OCI-LY7 (cell line): Measurements from ENCODE around the gene ZNF208. TPM values are rescaled to one million over a fixed set of nuclear protein-coding genes. Genes with fewer than 3 reads are reported as not detected.
A peak's percentile ranks its signal among the peaks of the same experiment; 100 is the strongest.

Experiments
- BruUV-seq: library from RNA; stranded (reverse); fragments of 400-500 nt; replicated peaks from 2 replicates; lab custom pipeline; 2021; lab: Mats Ljungman, UMichigan
- CTCF ChIA-PET: fragments of 300-600 bp; sonication (Branson Sonifier 250); formaldehyde crosslinking; loops from one replicate; lab custom pipeline; 2022; ENCODE audit warnings: antibody characterized with exemption; ENCODE audit not compliant: unreplicated experiment; lab: Charles Lee
- POLR2A ChIA-PET: fragments of 300-600 bp; sonication (Branson Sonifier 250); formaldehyde crosslinking; loops from one replicate; lab custom pipeline; 2022; ENCODE audit warnings: antibody characterized with exemption; lab: Charles Lee
- DNase-seq: peaks from one replicate; pipeline ENCODE4 v3.0.0-alpha.2; 2015; ENCODE audit warnings: low spot score
- H2AFZ ChIP-seq: fragments of 200-600 bp; sonication (generic), shearing (Covaris generic); 2 replicates; pipeline ENCODE4 v1.6.1; 2014; ENCODE audit warnings: mild to moderate bottlenecking, antibody characterized with exemption, low read length, moderate library complexity
- H3K27ac ChIP-seq: fragments of 200-600 bp; sonication (generic); 2 replicates; pipeline ENCODE4 v1.5.1; 2014; ENCODE audit warnings: mixed run types, low read depth, mild to moderate bottlenecking, moderate library complexity, low read length, inconsistent platforms; ENCODE audit not compliant: poor library complexity, severe bottlenecking
- H3K36me3 ChIP-seq: fragments of 200-600 bp; sonication (generic); 2 replicates; pipeline ENCODE4 v1.6.1; 2014; ENCODE audit warnings: mild to moderate bottlenecking, antibody characterized with exemption, low read length, moderate library complexity, mixed read lengths; ENCODE audit not compliant: insufficient read depth
- H3K4me1 ChIP-seq: fragments of 200-600 bp; sonication (generic); 2 replicates; pipeline ENCODE4 v1.5.1; 2014; ENCODE audit warnings: mild to moderate bottlenecking, low read length; ENCODE audit not compliant: insufficient read depth, poor library complexity, severe bottlenecking
- H3K4me2 ChIP-seq: fragments of 200-600 bp; sonication (generic); 2 replicates; pipeline ENCODE4 v1.6.1; 2014; ENCODE audit warnings: mild to moderate bottlenecking, low read length
- H3K4me3 ChIP-seq: fragments of 200-600 bp; sonication (generic); 2 replicates; pipeline ENCODE4 v1.5.1; 2014; ENCODE audit warnings: mild to moderate bottlenecking, low read depth, low read length; ENCODE audit not compliant: poor library complexity, severe bottlenecking
- H3K79me2 ChIP-seq: fragments of 200-600 bp; sonication (generic); 2 replicates; pipeline ENCODE4 v1.6.1; 2016; ENCODE audit warnings: low read depth, mild to moderate bottlenecking, low read length, moderate library complexity, mixed read lengths; ENCODE audit not compliant: insufficient read depth
- H3K9me2 ChIP-seq: fragments of 200-600 bp; sonication (generic); 2 replicates; pipeline ENCODE4 v1.6.1; 2016; ENCODE audit warnings: mild to moderate bottlenecking, low read length, mixed read lengths; ENCODE audit not compliant: insufficient read depth
- H3K9me3 ChIP-seq: fragments of 200-600 bp; sonication (generic); 2 replicates; pipeline ENCODE4 v1.6.1; 2014; ENCODE audit warnings: mild to moderate bottlenecking, mixed run types, low read length, mixed read lengths
- H4K20me1 ChIP-seq: fragments of 200-600 bp; sonication (generic); 2 replicates; pipeline ENCODE4 v1.6.1; 2014; ENCODE audit warnings: mild to moderate bottlenecking, antibody characterized with exemption, low read length, moderate library complexity, mixed read lengths; ENCODE audit not compliant: insufficient read depth
- EZH2phosphoT487 ChIP-seq: fragments of 200-600 bp; sonication (generic); IDR thresholded peaks from 2 replicates; pipeline ENCODE4 v1.6.1; 2018; ENCODE audit warnings: low read depth, borderline replicate concordance, mild to moderate bottlenecking, mixed run types, antibody characterized with exemption, low read length, moderate library complexity, mixed read lengths
- intact Hi-C: fragments of 100-400 bp; cut with micrococcal nuclease; formaldehyde crosslinking; loops from one replicate; pipeline ENCODE4 v1.10.0; 2022; ENCODE audit not compliant: unreplicated experiment
- total RNA-seq, 2 experiments: library from RNA; depleted of rRNA in 1 of 2; stranded (reverse); fragments of >200 nt in 1 of 2; shearing (Covaris generic) in 1 of 2; gene quantifications; 2 replicates each; pipeline ENCODE4 v1.2.3, GENCODE V29; 2014 to 2022
- TF ChIP-seq, protein P1 (sequence below): fragments of 200-600 bp; sonication (generic); conservative IDR thresholded peaks from 2 replicates; pipeline ENCODE4 v1.5.1; 2014; ENCODE audit warnings: mild to moderate bottlenecking, antibody characterized with exemption, low read length, moderate library complexity, mixed read lengths

ZNF208 gene
- total RNA-seq, 2 experiments from 2014 or later = not detected

DNA sequence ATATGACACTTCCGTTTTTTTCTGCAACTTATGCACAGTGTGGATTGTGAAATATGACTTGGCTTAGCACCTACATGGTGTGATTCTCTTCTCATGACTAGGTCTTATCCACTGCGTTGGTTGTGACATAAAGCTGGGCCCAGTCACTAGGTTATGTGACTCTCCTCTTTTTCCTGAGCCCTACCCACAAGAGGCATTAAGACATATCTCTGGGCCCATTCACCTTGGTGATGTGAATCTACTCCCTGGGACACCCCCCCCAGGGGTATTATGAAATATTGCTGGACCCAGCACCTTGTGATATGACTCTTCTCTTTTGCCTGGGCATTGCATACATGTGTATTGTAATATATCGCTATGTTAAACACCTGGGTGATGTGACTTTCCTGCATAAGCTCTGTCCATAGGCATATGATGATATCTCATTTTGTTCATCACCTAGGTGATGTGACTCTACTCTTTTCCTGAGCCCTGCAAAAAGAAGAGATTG lies 89.0 kb downstream of the ZNF208 start:
- POLR2A ChIA-PET = no interaction called here
- H3K4me1 ChIP-seq = no peaks in the 10 kb centered on the region
- no TSS peak for BruUV-seq
- H3K36me3 ChIP-seq = no peaks in the 10 kb centered on the region
- no peaks in the 10 kb centered on the region for H3K79me2 ChIP-seq
- no peak overlapping the region for H3K27ac ChIP-seq
- no peak for DNase-seq
- intact Hi-C loops = no loop called here
- H2AFZ ChIP-seq = no peak overlapping the region
- H4K20me1 ChIP-seq = no peaks in the 10 kb centered on the region
- no peak overlapping the region for H3K4me2 ChIP-seq
- no peaks in the 10 kb centered on the region; the same call in 1 of the 2 replicates for H3K9me3 ChIP-seq
- no peaks in the 10 kb centered on the region for H3K9me2 ChIP-seq
- TF ChIP-seq EZH2phosphoT487 = no peak
- TF ChIP-seq, protein P1, sequence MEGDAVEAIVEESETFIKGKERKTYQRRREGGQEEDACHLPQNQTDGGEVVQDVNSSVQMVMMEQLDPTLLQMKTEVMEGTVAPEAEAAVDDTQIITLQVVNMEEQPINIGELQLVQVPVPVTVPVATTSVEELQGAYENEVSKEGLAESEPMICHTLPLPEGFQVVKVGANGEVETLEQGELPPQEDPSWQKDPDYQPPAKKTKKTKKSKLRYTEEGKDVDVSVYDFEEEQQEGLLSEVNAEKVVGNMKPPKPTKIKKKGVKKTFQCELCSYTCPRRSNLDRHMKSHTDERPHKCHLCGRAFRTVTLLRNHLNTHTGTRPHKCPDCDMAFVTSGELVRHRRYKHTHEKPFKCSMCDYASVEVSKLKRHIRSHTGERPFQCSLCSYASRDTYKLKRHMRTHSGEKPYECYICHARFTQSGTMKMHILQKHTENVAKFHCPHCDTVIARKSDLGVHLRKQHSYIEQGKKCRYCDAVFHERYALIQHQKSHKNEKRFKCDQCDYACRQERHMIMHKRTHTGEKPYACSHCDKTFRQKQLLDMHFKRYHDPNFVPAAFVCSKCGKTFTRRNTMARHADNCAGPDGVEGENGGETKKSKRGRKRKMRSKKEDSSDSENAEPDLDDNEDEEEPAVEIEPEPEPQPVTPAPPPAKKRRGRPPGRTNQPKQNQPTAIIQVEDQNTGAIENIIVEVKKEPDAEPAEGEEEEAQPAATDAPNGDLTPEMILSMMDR = no peak
- CTCF ChIA-PET = no interaction called here
- no peak overlapping the region for H3K4me3 ChIP-seq

DNA sequence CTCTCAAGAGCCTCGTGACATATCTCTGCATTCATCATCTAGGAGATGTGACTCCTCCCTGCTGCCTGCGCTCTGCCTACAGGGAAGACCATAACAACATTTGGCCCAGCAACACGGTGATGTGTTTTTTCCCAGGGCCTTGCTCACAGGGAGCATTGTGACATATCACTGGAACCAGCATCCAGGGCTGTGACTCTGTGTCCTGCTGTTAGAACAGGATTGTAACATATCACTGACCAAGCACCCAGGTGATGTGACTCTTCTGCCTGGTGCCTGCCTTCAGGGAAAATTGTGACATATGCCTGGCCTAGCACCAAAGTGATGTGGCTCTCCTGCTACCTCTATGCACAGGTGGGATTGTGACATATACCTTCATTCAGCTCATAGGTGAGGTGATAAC lies 95.3 kb downstream of the ZNF208 start:
- no peak for TF ChIP-seq EZH2phosphoT487
- TF ChIP-seq, protein P1 = no peak

DNA sequence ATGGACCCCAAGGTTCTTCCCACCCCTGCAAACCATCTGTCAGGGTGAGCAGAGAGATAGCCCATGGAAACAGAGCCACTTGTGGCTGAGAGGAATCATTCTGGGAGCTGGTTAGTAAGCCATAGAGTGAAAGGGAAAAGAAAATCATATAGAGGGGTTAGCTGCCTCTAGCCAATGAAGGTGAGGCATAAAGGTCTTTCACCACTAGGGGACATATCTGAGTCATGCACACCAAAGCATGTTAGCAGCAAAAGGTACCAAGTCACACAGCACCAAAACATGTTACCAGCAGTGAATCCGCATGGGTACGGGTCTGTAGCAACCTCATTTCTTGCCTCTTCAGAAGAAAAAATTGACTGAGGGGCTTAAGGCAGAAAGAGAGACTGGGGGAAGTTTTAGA lies 98.1 kb downstream of the ZNF208 start:
- DNase-seq = peak; percentile 38
- Histone ChIP-seq H3K4me3 (no peak overlapping the region), H3K4me2 (no peak overlapping the region), H3K4me1 (no peaks in the 10 kb centered on the region), H3K9me3 (no peaks in the 10 kb centered on the region), H4K20me1 (no peaks in the 10 kb centered on the region), H3K79me2 (no peaks in the 10 kb centered on the region), H3K9me2 (no peaks in the 10 kb centered on the region), H3K36me3 (no peaks in the 10 kb centered on the region), H2AFZ (no peak overlapping the region), H3K27ac (no peak overlapping the region)
- POLR2A ChIA-PET = no interaction called here
- no TSS peak for BruUV-seq
- intact Hi-C loops = no loop called here
- no peak for TF ChIP-seq EZH2phosphoT487
- TF ChIP-seq, protein P1 = peak; percentile 67
- CTCF ChIA-PET = no interaction called here

More for the DNA sequence above, 95.3 kb downstream of the ZNF208 start:
- Histone ChIP-seq H3K9me2 (no peaks in the 10 kb centered on the region), H3K36me3 (no peaks in the 10 kb centered on the region), H3K9me3 (no peaks in the 10 kb centered on the region), H4K20me1 (no peaks in the 10 kb centered on the region), H3K4me3 (no peak overlapping the region), H3K27ac (no peak overlapping the region), H2AFZ (no peak overlapping the region), H3K4me1 (no peaks in the 10 kb centered on the region), H3K4me2 (no peak overlapping the region), H3K79me2 (no peaks in the 10 kb centered on the region)
- intact Hi-C loops = no loop called here
- ChIA-PET CTCF (no interaction called here), POLR2A (no interaction called here)
- DNase-seq = no peak
- BruUV-seq = no TSS peak
